Measurements from ENCODE around the gene HRH3.

- no peak for TF ChIP-seq POLR2A (IDR thresholded peaks at IDR 0.05)
- TF ChIP-seq, protein P1, sequence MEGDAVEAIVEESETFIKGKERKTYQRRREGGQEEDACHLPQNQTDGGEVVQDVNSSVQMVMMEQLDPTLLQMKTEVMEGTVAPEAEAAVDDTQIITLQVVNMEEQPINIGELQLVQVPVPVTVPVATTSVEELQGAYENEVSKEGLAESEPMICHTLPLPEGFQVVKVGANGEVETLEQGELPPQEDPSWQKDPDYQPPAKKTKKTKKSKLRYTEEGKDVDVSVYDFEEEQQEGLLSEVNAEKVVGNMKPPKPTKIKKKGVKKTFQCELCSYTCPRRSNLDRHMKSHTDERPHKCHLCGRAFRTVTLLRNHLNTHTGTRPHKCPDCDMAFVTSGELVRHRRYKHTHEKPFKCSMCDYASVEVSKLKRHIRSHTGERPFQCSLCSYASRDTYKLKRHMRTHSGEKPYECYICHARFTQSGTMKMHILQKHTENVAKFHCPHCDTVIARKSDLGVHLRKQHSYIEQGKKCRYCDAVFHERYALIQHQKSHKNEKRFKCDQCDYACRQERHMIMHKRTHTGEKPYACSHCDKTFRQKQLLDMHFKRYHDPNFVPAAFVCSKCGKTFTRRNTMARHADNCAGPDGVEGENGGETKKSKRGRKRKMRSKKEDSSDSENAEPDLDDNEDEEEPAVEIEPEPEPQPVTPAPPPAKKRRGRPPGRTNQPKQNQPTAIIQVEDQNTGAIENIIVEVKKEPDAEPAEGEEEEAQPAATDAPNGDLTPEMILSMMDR (IDR thresholded peaks at IDR 0.05), result no peak
Measured at GRCh38 chr20:62175711-62176110, 44.4 kb downstream of the HRH3 start.

All from prostate gland (tissue), 2 donors.